GM19193 (cell line): Measurements from ENCODE around the gene SHISA6.

Experiments used
- POLR2A ChIP-seq: IDR thresholded peaks from 4 replicates; pipeline ENCODE4 v1.6.1; 2011; ENCODE audit not compliant: insufficient read depth, insufficient read length; ENCODE audit errors: extremely low read depth

Gene SHISA6

GRCh38 chr17:11583306-11583992 lies 342.4 kb downstream of the SHISA6 start:
- no peak for TF ChIP-seq POLR2A

- TF ChIP-seq POLR2A: no peak
Observed at GRCh38 chr17:11589716-11590115, 348.7 kb downstream of the SHISA6 start.

DNA sequence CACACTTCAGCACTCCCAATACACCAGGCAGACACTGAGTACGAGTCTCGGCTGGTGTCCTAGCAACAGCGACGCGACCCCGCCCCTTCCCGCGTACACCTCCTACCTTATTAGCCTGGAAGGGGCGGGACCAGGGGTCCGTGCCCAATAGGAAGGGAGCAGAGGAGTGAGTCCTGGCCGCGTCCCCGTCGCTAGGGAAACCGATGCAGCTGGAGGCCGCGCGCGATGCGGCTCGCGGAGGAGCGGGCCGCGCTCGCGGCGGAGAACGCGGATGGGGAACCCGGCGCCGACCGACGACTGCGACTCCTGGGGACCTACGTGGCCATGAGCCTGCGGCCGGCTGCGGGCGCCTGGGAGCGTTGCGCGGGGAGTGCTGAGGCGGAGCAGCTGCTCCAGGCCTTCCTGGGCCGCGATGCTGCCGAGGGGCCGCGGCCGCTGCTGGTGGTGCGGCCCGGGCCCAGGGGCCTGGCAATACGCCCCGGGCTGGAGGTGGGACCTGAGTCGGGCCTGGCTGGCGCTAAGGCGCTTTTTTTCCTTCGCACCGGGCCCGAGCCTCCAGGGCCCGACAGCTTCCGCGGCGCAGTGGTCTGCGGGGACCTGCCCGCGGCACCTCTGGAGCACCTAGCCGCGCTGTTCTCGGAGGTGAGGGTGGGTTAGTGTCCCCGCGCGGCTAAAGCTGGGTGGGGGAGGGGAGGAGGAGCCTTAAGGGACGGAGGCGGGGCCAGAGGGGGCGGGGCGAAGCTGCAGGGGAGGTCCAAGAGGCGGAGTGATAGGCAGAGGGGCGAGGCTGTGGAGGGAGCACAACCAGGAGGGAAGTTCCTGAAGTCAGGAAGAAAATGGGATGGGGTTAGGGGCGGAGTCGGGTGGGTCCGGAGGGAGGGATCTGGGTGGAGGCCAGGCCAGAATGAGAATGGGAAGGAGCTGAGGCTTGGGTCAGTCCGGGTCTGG lies 357.5 kb downstream of the SHISA6 start, which contains the start of gene DNAH9:
TSS of gene DNAH9 (plus strand) at position 197 of the 948 bp plus-strand sequence. CDS start at position 226, 29 bp downstream.
- no peak for TF ChIP-seq POLR2A

GRCh38 chr17:11601661-11602060 lies 360.6 kb downstream of the SHISA6 start:
- no peak for TF ChIP-seq POLR2A

GRCh38 chr17:11608396-11608795 lies 367.4 kb downstream of the SHISA6 start:
- TF ChIP-seq POLR2A: no peak

GRCh38 chr17:11610999-11611566 lies 370.1 kb downstream of the SHISA6 start:
- TF ChIP-seq POLR2A: no peak

DNA sequence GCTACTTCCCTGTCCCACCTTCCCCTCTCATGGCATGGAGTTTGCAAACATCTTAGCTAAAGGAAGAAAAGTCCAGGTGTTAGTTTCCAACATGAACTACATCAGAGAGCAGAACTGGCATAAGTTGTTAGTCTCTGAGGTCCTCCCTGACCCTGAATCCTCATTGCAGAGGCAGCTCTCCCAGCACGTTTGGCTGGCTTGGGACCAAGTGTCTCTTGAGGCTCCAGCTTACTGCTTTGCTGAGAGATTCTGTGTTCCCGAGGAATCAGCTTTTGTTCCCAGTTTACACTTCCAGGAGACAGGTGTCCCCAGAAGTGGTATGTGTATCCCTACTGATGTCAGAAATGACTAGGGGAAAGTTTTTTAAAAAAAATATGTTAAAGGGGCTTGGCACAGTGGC lies 371.9 kb downstream of the SHISA6 start:
- TF ChIP-seq POLR2A: no peak
